Nephron progenitor cell (in vitro differentiated cells): ENCODE measurements around the gene NRG2.

Source experiments
- DNase-seq: peaks from one replicate; pipeline ENCODE4 v3.0.0; 2021
- H3K27ac Mint-ChIP-seq: 2 replicates; pipeline ENCODE4 v1.8.0; 2021; ENCODE audit warnings: mild to moderate bottlenecking, moderate library complexity, mixed read lengths
- H3K27me3 Mint-ChIP-seq: 2 replicates; pipeline ENCODE4 v1.8.0; 2021; ENCODE audit warnings: mild to moderate bottlenecking, low read depth, mixed read lengths; ENCODE audit not compliant: poor library complexity
- H3K36me3 Mint-ChIP-seq: 2 replicates; pipeline ENCODE4 v1.8.0; 2021; ENCODE audit warnings: low read depth, mixed read lengths
- H3K4me1 Mint-ChIP-seq: 2 replicates; pipeline ENCODE4 v1.8.0; 2021; ENCODE audit warnings: mixed read lengths
- H3K4me3 Mint-ChIP-seq: 2 replicates; pipeline ENCODE4 v1.8.0; 2021; ENCODE audit warnings: mild to moderate bottlenecking, moderate library complexity, mixed read lengths
- H3K9me3 Mint-ChIP-seq: 2 replicates; pipeline ENCODE4 v1.8.0; 2021; ENCODE audit warnings: mild to moderate bottlenecking, moderate library complexity, mixed read lengths
- CTCF ChIP-seq: fragments of 200-600 bp; sonication (generic); IDR thresholded peaks from 2 replicates; pipeline ENCODE4 v1.5.0; 2021; ENCODE audit warnings: antibody characterized with exemption

Gene NRG2

GRCh38 chr5:139960723-139961383, 82.2 kb downstream of the NRG2 start:
- Mint-ChIP-seq H3K27ac (no peak overlapping the region), H3K4me1 (peaks cover 8% of the 10 kb centered on the region), H3K4me3 (no peak overlapping the region), H3K36me3 (no peaks in the 10 kb centered on the region), H3K9me3 (no peaks in the 10 kb centered on the region), H3K27me3 (peaks cover 20% of the 10 kb centered on the region)
- TF ChIP-seq CTCF: no peak
- DNase-seq: no peak

- Mint-ChIP-seq H3K36me3 (no peaks in the 10 kb centered on the region), H3K27ac (no peak overlapping the region), H3K27me3 (peaks cover 17% of the 10 kb centered on the region), H3K4me1 (peaks cover 31% of the 10 kb centered on the region), H3K4me3 (no peak overlapping the region), H3K9me3 (no peaks in the 10 kb centered on the region)
- no peak for DNase-seq
- no peak for TF ChIP-seq CTCF
Observed at GRCh38 chr5:139958432-139959148, 84.5 kb downstream of the NRG2 start.

- Mint-ChIP-seq H3K27me3 (peaks cover 13% of the 10 kb centered on the region), H3K4me3 (no peak overlapping the region), H3K27ac (no peak overlapping the region), H3K9me3 (no peaks in the 10 kb centered on the region), H3K4me1 (peaks cover 53% of the 10 kb centered on the region), H3K36me3 (no peaks in the 10 kb centered on the region)
- DNase-seq: no peak
- TF ChIP-seq CTCF: no peak
Observed at GRCh38 chr5:139956342-139956741, 86.8 kb downstream of the NRG2 start.

- no peak overlapping the region for H3K4me3 Mint-ChIP-seq
- no peak for TF ChIP-seq CTCF
- H3K9me3 Mint-ChIP-seq: no peaks in the 10 kb centered on the region
- peaks cover 54% of the 10 kb centered on the region for H3K4me1 Mint-ChIP-seq
- H3K27me3 Mint-ChIP-seq: peaks cover 19% of the 10 kb centered on the region
- H3K27ac Mint-ChIP-seq: peak overlapping the region; percentile 34
- DNase-seq: peak; percentile 36
- H3K36me3 Mint-ChIP-seq: no peaks in the 10 kb centered on the region
Observed at GRCh38 chr5:139955616-139956273, 87.4 kb downstream of the NRG2 start.

GRCh38 chr5:139955053-139955605, 88.0 kb downstream of the NRG2 start:
- H3K9me3 Mint-ChIP-seq: no peaks in the 10 kb centered on the region
- H3K36me3 Mint-ChIP-seq: no peaks in the 10 kb centered on the region
- peak overlapping the region; percentile 34 for H3K27ac Mint-ChIP-seq
- peaks cover 54% of the 10 kb centered on the region for H3K4me1 Mint-ChIP-seq
- H3K27me3 Mint-ChIP-seq: peaks cover 25% of the 10 kb centered on the region
- no peak for DNase-seq
- peak overlapping the region; percentile 18 for H3K4me3 Mint-ChIP-seq
- no peak for TF ChIP-seq CTCF
